Adrenal gland (tissue), 5 donors: ENCODE measurements around the gene DOK6.

ENCODE experiments used
- POLR2A ChIP-seq, 2 donors: fragments of 450-650 bp; IDR thresholded peaks; one replicate each; pipeline ENCODE4 v1.6.1; 2017; ENCODE audit warnings: antibody characterized with exemption in 2 of 2, mild to moderate bottlenecking in 2 of 2, moderate library complexity in 1 of 2
- TF ChIP-seq, protein P1 (sequence below), 6 experiments: fragments of 450-650 bp in 4 of 6; fragments of 200-600 bp in 2 of 6; sonication (generic) in 1 of 6; IDR thresholded peaks; 1 replicate in 5 of 6; 2 replicates in 1 of 6; pipeline versions ENCODE4 v1.5.1 to v1.8.0; 2016 to 2021; ENCODE audit warnings: antibody characterized with exemption in 6 of 6, mild to moderate bottlenecking in 2 of 6, moderate library complexity in 1 of 6
- donor health status: DM: no; HTN: no; CAD: no.

DNA sequence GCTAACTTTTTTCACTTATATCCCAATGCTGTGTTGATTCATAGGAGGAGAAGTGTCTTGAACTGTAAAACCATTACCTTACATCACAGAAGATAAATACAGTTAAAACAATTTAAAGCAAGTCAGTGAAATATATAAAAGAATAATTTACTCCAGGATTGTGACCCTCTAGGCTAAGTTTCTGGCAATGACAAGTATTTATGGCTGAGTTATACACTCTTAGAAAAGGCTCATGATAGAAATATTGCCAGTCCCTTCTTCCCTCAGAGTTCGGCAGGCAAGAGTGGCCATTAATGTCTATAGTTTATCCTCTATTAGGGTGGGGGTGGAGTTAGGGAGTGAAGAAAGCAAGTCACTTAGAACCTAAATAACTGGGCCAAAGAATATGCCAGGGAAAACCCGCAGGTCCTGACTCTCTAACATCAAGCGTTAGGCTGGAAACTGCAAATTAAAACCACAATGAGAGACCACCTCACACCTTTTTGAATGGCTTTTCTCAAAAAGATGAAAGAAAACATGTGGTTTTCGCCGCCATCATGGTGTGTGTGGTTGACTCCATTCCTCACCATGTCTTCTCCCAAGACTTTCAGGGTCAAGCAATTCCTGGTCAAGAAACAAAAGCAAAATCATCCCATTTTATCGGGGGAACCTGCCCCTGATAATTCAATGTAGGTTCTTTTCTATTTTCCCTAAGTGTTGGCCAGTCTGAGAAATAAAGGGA lies 477.7 kb downstream of the DOK6 start:
- TF ChIP-seq, protein P1, sequence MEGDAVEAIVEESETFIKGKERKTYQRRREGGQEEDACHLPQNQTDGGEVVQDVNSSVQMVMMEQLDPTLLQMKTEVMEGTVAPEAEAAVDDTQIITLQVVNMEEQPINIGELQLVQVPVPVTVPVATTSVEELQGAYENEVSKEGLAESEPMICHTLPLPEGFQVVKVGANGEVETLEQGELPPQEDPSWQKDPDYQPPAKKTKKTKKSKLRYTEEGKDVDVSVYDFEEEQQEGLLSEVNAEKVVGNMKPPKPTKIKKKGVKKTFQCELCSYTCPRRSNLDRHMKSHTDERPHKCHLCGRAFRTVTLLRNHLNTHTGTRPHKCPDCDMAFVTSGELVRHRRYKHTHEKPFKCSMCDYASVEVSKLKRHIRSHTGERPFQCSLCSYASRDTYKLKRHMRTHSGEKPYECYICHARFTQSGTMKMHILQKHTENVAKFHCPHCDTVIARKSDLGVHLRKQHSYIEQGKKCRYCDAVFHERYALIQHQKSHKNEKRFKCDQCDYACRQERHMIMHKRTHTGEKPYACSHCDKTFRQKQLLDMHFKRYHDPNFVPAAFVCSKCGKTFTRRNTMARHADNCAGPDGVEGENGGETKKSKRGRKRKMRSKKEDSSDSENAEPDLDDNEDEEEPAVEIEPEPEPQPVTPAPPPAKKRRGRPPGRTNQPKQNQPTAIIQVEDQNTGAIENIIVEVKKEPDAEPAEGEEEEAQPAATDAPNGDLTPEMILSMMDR (IDR thresholded peaks at IDR 0.05) = no peak
- no peak for TF ChIP-seq POLR2A (IDR thresholded peaks at IDR 0.05)
